GM18909 (cell line): ENCODE data around the gene PRF1.
"Not testable (repeated sequence)": the region's sequence is repeated elsewhere in the genome, so short reads cannot be mapped to it uniquely, and the experiment has no call there.

Experiments
- ATAC-seq: cut with Tn5 transposase; IDR thresholded peaks from one replicate; pipeline ENCODE4 v1.9.1; 2021; ENCODE audit warnings: mild to moderate bottlenecking; ENCODE audit not compliant: unreplicated experiment, poor library complexity

PRF1 gene

GRCh38 chr10:70602665-70603448 is at the start of gene PRF1:
Gene PRF1, minus strand, starts transcription at chr10:70602741. Its CDS starts 1,839 bp downstream, at chr10:70600902.
- no peak for ATAC-seq

- ATAC-seq, result no peak
Observed at GRCh38 chr10:70651661-70652060, 49.1 kb upstream of the PRF1 start.

- no peak for ATAC-seq
Observed at GRCh38 chr10:70650718-70651117, 48.2 kb upstream of the PRF1 start.

DNA sequence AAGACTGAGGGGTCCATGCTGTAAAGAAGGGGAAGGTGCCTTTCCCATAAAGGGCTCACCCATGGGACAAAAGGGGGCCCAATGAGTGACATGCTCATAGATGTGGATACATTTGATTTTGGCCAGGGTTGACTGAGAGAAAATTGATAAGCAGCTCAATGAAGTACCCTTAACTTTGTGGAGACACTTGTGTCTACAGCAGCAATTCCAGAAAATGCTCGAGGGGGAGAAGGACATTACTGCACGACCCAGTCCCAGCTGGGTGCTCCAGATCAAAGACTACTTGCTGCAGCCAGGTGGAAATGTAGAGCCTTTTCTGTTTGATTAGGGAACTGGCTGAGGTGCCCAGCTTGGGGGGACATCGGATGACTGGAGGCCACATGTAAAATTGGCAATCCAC is 47.6 kb upstream of the PRF1 start:
- no peak for ATAC-seq

- ATAC-seq, result no peak
Observed at GRCh38 chr10:70649526-70649925, 47.0 kb upstream of the PRF1 start.

DNA sequence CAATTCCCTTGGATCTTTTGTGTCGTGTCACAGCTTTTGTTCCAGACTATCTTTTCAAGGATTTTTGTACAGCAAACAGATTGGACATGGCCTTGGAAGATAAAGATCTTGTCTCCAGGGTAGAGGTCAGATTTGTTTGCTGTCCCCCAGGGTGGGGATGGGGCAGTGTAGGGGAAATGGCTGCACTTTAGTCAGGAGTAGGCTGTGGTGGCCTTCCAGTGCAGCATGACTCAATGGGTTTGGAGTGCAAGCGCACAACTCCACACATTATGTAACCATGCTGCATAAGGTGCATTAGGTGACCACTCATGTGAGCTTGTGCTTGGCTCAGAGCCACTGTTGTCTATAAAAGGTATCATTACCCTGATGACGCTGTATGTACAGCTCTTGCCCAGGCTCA is 45.9 kb upstream of the PRF1 start:
- ATAC-seq, result no peak

DNA sequence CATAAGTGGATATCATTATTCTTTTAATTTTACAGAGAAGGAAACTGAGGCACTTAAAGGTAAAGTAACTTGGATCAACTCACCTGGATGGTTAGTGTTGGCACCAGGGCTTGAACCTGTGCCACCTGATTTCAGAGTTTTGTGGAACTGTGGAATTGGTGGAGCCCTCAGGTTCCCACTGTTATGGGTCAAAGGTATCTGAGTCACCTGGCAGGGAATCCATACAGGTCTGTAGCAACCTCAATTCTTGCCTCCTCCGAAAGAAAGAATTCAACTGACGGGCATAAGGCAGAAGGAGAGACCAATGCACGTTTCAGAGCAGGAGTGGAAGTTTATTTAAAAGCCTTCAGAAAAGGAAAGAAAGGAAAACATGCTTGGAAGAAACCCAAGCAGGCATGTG is 44.5 kb upstream of the PRF1 start:
- no peak for ATAC-seq

DNA sequence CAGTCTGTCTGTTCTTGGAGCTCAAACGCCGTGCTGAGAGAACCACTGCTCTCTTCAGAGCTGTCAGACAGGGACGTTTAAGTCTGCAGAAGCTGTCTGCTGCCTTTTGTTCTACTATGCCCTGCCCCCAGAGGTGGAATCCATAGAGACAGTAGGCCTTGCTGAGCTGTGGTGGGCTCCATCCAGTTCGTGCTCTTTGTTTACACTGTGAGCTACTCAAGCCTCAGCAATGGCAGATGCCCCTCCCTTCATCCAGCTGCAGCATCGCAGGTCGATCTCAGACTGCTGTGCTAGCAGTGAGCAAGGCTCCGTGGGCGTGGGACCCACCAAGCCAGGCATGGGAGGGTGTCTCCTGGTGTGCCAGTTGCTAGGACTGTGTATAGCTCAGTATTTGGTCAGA is 42.4 kb upstream of the PRF1 start:
- ATAC-seq, result not testable (repeated sequence)

DNA sequence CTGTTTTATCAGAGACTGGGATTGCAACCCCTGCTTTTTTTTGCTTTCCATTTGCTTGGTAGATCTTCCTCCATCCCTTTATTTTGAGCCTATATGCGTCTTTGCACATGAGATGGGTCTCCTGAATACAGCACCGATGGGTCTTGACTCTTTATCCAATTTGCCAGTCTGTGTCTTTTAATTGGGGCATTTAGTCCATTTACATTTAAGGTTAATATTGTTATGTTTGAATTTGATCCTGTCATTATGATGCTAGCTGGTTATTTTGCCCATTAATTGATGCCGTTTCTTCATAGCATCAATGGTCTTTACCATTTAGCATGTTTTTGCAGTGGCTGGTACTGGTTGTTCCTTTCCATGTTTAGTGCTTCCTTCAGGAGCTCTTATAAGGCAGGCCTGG is 40.7 kb upstream of the PRF1 start:
- ATAC-seq, result not testable (repeated sequence)

DNA sequence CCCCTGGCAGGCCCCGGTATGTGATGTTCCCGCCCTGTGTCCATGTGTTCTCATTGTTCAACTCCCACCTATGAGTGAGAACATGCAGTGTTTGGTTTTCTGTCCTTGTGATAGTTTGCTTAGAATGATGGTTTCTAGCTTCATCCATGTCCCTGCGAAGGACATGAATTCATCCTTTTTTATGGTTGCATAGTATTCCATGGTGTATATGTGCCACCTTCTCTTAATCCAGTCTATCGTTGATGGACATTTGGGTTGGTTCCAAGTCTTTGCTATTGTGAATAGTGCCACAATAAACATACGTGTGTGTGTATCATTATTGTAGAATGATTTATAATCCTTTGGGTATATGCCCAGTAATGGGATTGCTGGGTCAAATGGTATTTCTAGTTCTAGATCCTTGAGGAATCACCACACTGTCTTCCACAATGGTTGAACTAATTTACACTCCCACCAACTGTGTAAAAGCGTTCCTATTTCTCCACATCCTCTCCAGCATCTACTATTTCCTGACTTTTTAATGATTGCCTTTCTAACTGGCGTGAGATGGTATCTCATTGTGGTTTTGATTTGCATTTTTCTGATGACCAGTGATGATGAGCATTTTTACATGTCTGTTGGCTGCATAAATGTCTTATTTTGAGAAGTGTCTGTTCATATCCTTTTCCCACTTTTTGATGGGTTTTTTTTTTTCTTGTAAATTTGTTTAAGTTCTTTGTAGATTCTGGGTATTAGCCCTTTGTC is 37.3 kb upstream of the PRF1 start:
- ATAC-seq, result not testable (repeated sequence)

DNA sequence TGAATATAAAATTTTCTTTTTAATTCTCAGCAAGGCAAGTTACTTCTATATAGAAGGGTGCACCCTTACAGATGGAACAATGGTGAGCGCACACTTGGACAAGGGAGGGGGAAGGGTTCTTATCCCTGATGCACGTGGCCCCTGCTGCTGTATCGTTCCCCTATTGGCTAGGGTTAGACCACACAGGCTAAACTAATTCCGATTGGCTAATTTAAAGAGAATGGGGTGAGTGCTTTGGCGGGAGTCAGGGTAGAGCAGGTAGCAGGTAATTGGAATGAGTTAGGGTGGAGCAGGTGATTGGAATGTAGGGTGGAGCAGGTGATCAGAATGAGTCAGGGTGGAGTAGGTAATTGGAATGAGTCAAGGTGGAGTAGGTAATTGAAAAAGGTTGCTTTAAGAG is 32.0 kb upstream of the PRF1 start:
- ATAC-seq, result not testable (repeated sequence)

DNA sequence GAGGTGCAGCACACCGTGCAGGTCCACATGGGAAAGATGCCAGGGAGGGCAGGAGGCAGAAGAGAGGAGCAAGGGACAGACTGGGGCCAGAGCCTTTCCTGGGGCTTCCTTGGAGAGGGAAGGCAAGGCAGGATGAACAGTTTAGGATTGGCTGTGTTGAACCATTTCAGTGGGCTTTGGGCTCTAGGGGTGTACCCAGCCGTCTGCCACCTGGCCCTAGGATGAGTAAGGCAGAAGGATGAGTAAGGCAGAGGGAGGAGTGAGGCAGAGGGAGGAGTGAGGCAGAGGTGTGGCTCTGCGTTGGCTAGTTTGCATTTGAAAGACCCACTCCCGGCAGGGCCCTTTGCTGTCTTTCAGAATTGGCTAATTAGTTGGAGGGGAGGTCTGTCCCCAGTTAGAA is 31.5 kb upstream of the PRF1 start:
- no peak for ATAC-seq

DNA sequence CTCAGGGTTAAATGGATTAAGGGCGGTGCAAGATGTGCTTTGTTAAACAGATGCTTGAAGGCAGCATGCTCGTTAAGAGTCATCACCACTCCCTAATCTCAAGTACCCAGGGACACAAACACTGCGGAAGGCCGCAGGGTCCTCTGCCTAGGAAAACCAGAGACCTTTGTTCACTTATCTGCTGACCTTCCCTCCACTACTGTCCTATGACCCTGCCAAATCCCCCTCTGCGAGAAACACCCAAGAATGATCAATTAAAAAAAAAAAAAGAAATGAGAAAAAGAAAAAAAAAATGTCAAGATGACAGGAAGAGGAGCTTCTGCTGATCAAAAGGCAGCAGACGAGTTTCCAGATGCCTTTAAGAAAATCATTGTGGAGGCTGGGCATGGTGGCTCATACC is 29.2 kb upstream of the PRF1 start:
- ATAC-seq, result not testable (repeated sequence)

GRCh38 chr10:70629338-70629737 is 26.8 kb upstream of the PRF1 start:
- no peak for ATAC-seq

DNA sequence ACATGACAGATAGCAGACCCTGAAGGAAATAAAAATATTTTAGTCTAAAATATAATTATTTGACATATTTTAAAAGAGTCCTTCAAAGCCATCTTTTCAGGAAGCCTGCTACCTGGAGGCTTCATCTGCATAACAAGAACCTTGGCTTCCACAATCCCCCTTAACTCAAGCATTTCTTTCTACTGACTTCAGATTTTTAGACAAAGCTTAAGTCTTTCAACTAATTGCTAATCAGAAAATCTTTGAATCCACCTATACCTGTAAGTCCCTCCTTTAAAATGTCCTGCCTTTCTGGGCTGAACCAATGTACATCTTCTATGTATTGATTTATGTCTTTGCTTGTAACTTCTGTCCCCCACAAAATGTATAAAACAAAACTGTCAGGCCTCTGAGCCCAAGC is 23.5 kb upstream of the PRF1 start:
- ATAC-seq, result no peak

DNA sequence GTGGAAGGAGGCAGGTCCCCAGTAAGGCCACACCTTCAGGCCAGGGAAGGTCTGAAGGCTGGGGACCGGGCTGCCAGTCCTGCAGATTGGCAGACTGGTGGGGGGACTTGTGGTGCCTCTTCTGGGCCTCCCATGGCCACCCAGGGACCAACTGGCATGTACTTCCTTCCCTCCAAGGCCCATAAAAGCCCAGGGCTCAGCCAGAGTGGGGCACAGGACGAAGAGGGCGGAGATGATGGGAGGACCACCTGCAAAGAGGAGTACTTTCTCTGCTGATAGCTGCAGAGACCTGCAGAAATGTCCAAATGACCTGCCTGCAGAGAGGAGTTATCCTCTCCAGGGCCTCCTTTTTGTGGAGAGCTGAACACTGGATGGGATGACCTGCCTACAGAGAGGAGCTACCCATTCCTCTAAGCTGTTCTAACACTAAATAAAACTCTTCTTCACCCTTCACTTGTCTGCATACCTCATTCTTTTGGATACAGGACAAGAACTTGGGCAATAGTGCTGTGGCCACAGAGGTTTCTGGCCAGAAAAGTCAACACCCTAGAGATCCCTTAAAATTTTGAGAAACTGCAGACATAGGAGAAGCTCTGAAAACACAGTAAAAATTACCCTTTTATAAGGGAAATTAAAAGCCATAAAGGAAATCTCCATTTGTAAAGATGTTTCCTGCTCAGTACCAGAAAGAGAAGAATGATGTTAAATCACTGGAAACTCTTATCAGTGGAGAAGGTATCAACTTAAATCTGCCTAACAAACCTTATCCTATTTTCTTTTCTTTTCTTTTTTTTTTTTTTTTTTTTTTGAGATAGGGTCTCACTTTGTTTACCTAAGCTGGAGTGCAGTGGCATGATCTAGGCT is 20.7 kb upstream of the PRF1 start:
- no peak for ATAC-seq

DNA sequence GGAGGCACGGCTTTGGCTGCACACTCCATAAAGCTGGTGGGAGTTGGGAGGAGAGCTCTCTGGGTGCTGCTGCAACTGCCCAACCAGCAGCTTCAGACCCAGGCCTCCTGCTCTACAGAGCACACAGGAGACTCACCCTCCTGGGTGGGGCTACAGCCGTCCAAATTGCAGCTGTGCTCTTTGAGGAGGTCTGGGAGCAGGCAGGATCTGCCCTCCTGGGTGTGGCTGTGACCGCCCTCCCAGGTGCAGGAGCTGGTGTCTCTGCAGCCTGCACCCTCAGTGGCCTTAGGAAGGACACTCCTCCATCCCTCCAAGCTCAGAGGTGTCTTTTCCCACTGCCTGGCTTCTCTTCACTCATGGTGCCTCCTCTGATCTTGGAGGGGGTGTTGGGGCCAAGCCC is 20.0 kb upstream of the PRF1 start:
- no peak for ATAC-seq

DNA sequence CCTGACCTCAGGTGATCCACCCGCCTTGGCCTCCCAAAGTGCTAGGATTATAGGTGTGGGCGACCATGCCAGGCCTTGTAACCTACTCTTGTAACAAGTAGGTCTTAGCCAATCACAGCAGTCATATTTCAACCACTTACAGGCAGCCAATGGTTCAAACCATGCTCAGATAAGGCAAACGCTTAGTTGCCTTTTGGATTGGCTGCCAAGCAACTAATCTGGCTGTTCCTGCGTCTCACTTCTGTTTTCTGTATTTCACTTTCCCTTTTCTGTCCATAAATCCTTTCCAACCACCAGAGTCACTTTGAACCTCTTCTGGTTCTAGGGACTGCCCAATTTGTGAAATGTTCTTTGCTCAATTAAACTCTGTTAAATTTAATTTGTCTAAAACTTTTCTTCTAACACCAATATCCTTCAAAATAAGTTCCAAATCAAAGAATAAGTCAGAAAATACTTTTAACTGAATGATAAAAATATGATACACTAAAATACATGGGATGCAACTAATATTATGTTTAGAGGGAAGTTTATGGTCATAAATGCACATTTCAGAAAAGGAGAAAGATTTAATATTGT is 19.1 kb upstream of the PRF1 start:
- no peak for ATAC-seq

GRCh38 chr10:70620020-70620289 is 17.4 kb upstream of the PRF1 start:
- ATAC-seq, result no peak

DNA sequence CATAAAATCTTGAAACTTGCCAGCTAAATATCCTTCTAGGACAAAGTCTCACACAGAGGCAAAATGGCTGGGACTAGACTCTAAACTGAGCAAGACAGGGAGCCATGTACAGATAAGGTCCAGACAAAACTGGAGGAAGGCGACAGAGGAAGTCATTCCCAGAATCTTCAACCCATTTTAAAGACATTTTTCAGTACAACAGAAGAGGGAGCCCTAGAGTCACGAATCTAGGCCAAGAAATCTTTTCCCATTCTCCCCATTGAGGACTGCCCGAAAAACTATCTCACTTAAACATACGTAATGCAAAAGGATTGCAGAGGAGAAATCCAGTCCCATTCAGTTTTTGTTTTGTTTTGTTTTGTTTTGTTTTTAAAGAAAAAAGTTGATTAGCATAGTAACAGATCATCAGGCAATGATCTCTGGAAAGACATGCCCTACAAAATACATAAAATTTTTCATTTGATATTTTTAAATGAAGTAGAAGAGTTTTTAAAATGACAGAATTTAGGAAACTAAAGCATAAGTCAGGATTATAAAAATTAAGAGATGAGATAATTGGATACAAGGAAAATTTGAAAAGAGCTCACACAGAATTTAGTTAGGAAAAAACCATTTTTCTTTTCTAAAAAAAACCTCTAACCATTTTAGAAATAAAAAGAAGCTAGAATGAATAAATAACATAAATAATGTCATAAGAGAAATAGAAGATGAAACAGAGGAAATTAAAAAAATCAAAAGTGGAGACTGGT is 16.9 kb upstream of the PRF1 start:
- no peak for ATAC-seq
